NCI-H82 treated with DMSO at 0.1 percent for 48 hours (cell line): Measurements from ENCODE around the gene NCAM1.
"Not testable (repeated sequence)": the region's sequence is repeated elsewhere in the genome, so short reads cannot be mapped to it uniquely, and the experiment has no call there.

Experiments used
- DNase-seq: peaks from one replicate; lab custom pipeline; 2025; ENCODE audit not compliant: unreplicated experiment; lab: John Stamatoyannopoulos, UW

NCAM1 gene

GRCh38 chr11:113021111-113021510 lies 59.9 kb downstream of the NCAM1 start:
- no peak for DNase-seq

GRCh38 chr11:113022262-113022661 lies 61.0 kb downstream of the NCAM1 start:
- DNase-seq = no peak

GRCh38 chr11:113023228-113023627 lies 62.0 kb downstream of the NCAM1 start:
- DNase-seq = no peak

- no peak for DNase-seq
These were observed 62.8 kb downstream of the NCAM1 start for GRCh38 chr11:113023986-113024385.

- no peak for DNase-seq
These were observed 65.6 kb downstream of the NCAM1 start for GRCh38 chr11:113026778-113027177.

- no peak for DNase-seq
These were observed 73.4 kb downstream of the NCAM1 start for GRCh38 chr11:113034576-113034975.

GRCh38 chr11:113035708-113036107 lies 74.5 kb downstream of the NCAM1 start:
- DNase-seq = no peak

GRCh38 chr11:113043698-113044097 lies 82.5 kb downstream of the NCAM1 start:
- no peak for DNase-seq

GRCh38 chr11:113045146-113045545 lies 83.9 kb downstream of the NCAM1 start:
- DNase-seq = no peak

GRCh38 chr11:113046866-113047265 lies 85.6 kb downstream of the NCAM1 start:
- no peak for DNase-seq

- no peak for DNase-seq
These were observed 87.9 kb downstream of the NCAM1 start for GRCh38 chr11:113048820-113049768.

- DNase-seq = not testable (repeated sequence)
These were observed 91.8 kb downstream of the NCAM1 start for GRCh38 chr11:113053042-113053441.

GRCh38 chr11:113057038-113057437 lies 95.8 kb downstream of the NCAM1 start:
- no peak for DNase-seq

GRCh38 chr11:113059548-113059947 lies 98.3 kb downstream of the NCAM1 start:
- no peak for DNase-seq

GRCh38 chr11:113065330-113065729 lies 104.1 kb downstream of the NCAM1 start:
- no peak for DNase-seq

GRCh38 chr11:113072237-113072858 lies 111.1 kb downstream of the NCAM1 start:
- no peak for DNase-seq

GRCh38 chr11:113073290-113073953 lies 112.2 kb downstream of the NCAM1 start:
- DNase-seq = no peak

- no peak for DNase-seq
These were observed 114.4 kb downstream of the NCAM1 start for GRCh38 chr11:113075586-113076095.

GRCh38 chr11:113077379-113077778 lies 116.2 kb downstream of the NCAM1 start:
- no peak for DNase-seq

- no peak for DNase-seq
These were observed 121.2 kb downstream of the NCAM1 start for GRCh38 chr11:113082341-113082955.

- DNase-seq = no peak
These were observed 122.4 kb downstream of the NCAM1 start for GRCh38 chr11:113083571-113083970.
